ENCODE results near the gene MYO15B. TPM values are rescaled to one million over a fixed set of nuclear protein-coding genes. Genes with fewer than 3 reads are reported as not detected.

The MYO15B gene
- total and polyA plus RNA-seq, 2 donors (not counting 1 experiment from before 2014, with no cell fraction given): 0.49 to 14.4 TPM

DNA sequence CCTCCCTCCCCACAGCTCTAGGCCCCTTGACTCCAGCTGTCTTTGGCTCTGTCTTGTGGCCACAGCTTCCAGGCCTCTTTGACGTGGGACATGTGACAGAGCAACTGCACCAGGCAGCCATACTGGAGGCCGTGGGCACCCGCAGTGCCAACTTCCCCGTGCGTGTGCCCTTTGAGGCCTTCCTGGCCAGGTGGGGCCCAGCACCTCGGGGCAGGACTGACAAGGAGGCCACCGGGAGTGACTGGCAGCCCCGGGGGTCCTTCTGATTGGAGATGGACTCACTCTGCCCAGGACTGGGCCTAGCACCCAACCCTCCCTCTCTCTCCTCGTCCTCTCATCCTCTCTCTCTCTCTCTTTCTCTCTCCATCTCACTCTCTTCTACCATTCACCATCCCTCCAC, 15.5 kb downstream of the MYO15B start:
- H3K9me3 ChIP-seq (ENCODE audit: control insufficient read depth, insufficient read depth, low read depth, low read length): no peaks in the 10 kb centered on the region
- no peak overlapping the region for H3K9ac ChIP-seq (ENCODE audit: insufficient read depth, low read length)
- H2AFZ ChIP-seq (ENCODE audit: low read length): no peak overlapping the region
- no peaks in the 10 kb centered on the region for H3K36me3 ChIP-seq (ENCODE audit: control insufficient read depth, insufficient read depth, low read length)
- H3K4me2 ChIP-seq (ENCODE audit: extremely low read depth, insufficient read depth, low read length): no peak overlapping the region
- H3K4me1 ChIP-seq (ENCODE audit: control insufficient read depth, extremely low read depth, insufficient read depth, low read length): no peaks in the 10 kb centered on the region
- no peak overlapping the region for H3K4me3 ChIP-seq (replicated peaks in 1 of 4; ENCODE audit: control extremely low read depth in 1 of 4, insufficient read depth in 1 of 4, low read depth in 3 of 4, low read length in 4 of 4)
- no peaks in the 10 kb centered on the region for H3K79me2 ChIP-seq (ENCODE audit: control insufficient read depth, insufficient read depth, low read length)
- no peaks in the 10 kb centered on the region for H3K27me3 ChIP-seq (ENCODE audit: control insufficient read depth, insufficient read depth, low read length)
- no peaks in the 10 kb centered on the region for H4K20me1 ChIP-seq (ENCODE audit: control insufficient read depth, extremely low read depth, insufficient read depth, low read length)
- TF ChIP-seq, protein P1, sequence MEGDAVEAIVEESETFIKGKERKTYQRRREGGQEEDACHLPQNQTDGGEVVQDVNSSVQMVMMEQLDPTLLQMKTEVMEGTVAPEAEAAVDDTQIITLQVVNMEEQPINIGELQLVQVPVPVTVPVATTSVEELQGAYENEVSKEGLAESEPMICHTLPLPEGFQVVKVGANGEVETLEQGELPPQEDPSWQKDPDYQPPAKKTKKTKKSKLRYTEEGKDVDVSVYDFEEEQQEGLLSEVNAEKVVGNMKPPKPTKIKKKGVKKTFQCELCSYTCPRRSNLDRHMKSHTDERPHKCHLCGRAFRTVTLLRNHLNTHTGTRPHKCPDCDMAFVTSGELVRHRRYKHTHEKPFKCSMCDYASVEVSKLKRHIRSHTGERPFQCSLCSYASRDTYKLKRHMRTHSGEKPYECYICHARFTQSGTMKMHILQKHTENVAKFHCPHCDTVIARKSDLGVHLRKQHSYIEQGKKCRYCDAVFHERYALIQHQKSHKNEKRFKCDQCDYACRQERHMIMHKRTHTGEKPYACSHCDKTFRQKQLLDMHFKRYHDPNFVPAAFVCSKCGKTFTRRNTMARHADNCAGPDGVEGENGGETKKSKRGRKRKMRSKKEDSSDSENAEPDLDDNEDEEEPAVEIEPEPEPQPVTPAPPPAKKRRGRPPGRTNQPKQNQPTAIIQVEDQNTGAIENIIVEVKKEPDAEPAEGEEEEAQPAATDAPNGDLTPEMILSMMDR (conservative IDR thresholded peaks at IDR 0.05 in 1 of 2, IDR thresholded peaks at IDR 0.05 in 1 of 2; ENCODE audit: low read depth in 1 of 2, low read length in 2 of 2): no peak
- TF ChIP-seq EZH2 (IDR thresholded peaks at IDR 0.05; ENCODE audit: low read length, missing control alignments): no peak
- no peak for DNase-seq (ENCODE audit: low read depth in 2 of 2)
- H3K27ac ChIP-seq (ENCODE audit: insufficient read depth, low read length): no peak overlapping the region

DNA sequence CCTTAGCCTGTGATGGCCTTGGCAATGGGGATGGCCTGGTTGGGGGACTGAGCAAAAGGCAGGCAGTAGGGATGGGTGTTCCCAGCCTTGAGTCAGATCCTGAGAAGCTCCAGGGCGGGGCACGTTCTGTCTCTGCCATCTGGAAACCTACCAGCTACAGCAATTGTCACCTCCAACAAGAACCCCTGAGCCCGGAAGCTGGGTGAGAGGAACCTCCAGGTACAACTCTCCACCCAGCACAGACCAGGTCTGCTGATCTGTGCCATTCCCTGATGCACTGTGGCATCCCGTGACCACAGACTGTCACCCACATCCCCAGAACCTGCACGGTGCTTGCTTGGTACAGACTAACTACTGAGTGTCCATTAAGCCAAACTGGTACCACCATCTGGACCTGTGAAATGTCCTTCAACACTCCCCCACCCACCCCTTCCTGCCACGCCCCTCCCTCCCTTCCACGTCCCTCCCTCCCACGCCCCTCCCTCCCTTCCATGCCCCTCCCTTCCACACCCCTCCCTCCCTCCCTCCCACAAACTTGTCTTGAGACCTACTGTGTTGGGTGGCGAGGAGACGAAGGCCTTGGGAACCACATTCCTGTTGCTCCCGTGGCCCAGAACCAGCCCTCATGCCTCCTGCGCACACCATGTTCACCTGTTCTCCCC, 16.6 kb downstream of the MYO15B start:
- H3K27ac ChIP-seq (ENCODE audit: insufficient read depth, low read length): no peak overlapping the region
- H3K9ac ChIP-seq (ENCODE audit: insufficient read depth, low read length): no peak overlapping the region
- H3K4me1 ChIP-seq (ENCODE audit: control insufficient read depth, extremely low read depth, insufficient read depth, low read length): no peaks in the 10 kb centered on the region
- no peaks in the 10 kb centered on the region for H4K20me1 ChIP-seq (ENCODE audit: control insufficient read depth, extremely low read depth, insufficient read depth, low read length)
- no peaks in the 10 kb centered on the region for H3K9me3 ChIP-seq (ENCODE audit: control insufficient read depth, insufficient read depth, low read depth, low read length)
- no peaks in the 10 kb centered on the region for H3K79me2 ChIP-seq (ENCODE audit: control insufficient read depth, insufficient read depth, low read length)
- no peak overlapping the region for H2AFZ ChIP-seq (ENCODE audit: low read length)
- no peaks in the 10 kb centered on the region for H3K36me3 ChIP-seq (ENCODE audit: control insufficient read depth, insufficient read depth, low read length)
- no peak overlapping the region for H3K4me3 ChIP-seq (replicated peaks in 1 of 4; ENCODE audit: control extremely low read depth in 1 of 4, insufficient read depth in 1 of 4, low read depth in 3 of 4, low read length in 4 of 4)
- no peak overlapping the region for H3K4me2 ChIP-seq (ENCODE audit: extremely low read depth, insufficient read depth, low read length)
- DNase-seq (ENCODE audit: low read depth in 2 of 2): no peak
- no peak for TF ChIP-seq EZH2 (IDR thresholded peaks at IDR 0.05; ENCODE audit: low read length, missing control alignments)
- H3K27me3 ChIP-seq (ENCODE audit: control insufficient read depth, insufficient read depth, low read length): no peaks in the 10 kb centered on the region

DNA sequence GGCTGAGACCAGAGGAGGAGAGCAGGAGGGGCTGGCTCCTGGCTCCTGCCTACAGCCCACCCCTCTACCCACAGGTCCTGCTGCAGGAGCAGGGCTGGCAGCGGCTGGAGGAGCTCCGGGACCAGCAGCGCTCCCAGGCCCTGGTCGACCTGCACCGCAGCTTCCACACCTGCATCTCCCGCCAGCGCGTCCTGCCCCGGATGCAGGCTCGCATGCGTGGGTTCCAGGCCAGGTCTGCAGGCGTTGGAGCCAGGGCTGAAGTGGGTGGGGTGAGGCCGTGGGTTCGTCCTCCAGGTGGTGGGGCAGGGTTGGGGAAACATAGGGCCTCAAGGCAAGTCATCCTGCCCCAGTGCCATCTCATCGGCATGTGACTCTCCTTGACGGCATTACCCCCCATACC, 18.2 kb downstream of the MYO15B start:
- Histone ChIP-seq H4K20me1 (ENCODE audit: control insufficient read depth, extremely low read depth, insufficient read depth, low read length) (no peaks in the 10 kb centered on the region), H3K79me2 (ENCODE audit: control insufficient read depth, insufficient read depth, low read length) (no peaks in the 10 kb centered on the region), H3K9ac (ENCODE audit: insufficient read depth, low read length) (no peak overlapping the region), H2AFZ (ENCODE audit: low read length) (no peak overlapping the region), H3K36me3 (ENCODE audit: control insufficient read depth, insufficient read depth, low read length) (no peaks in the 10 kb centered on the region), H3K4me3 (replicated peaks in 1 of 4; ENCODE audit: control extremely low read depth in 1 of 4, insufficient read depth in 1 of 4, low read depth in 3 of 4, low read length in 4 of 4) (no peak overlapping the region), H3K4me2 (ENCODE audit: extremely low read depth, insufficient read depth, low read length) (no peak overlapping the region), H3K9me3 (ENCODE audit: control insufficient read depth, insufficient read depth, low read depth, low read length) (no peaks in the 10 kb centered on the region), H3K4me1 (ENCODE audit: control insufficient read depth, extremely low read depth, insufficient read depth, low read length) (no peaks in the 10 kb centered on the region), H3K27me3 (ENCODE audit: control insufficient read depth, insufficient read depth, low read length) (no peaks in the 10 kb centered on the region), H3K27ac (ENCODE audit: insufficient read depth, low read length) (no peak overlapping the region)
- TF ChIP-seq EZH2 (IDR thresholded peaks at IDR 0.05; ENCODE audit: low read length, missing control alignments): no peak
- TF ChIP-seq, protein P1 (conservative IDR thresholded peaks at IDR 0.05 in 1 of 2, IDR thresholded peaks at IDR 0.05 in 1 of 2; ENCODE audit: low read depth in 1 of 2, low read length in 2 of 2): no peak
- no peak for DNase-seq (ENCODE audit: low read depth in 2 of 2)
